RKO (cell line): ENCODE results near the gene NCMAP.

Experiments
- DNase-seq: peaks from one replicate; pipeline ENCODE4 v3.0.0-alpha.2; 2016; ENCODE audit warnings: low spot score

NCMAP gene

DNA sequence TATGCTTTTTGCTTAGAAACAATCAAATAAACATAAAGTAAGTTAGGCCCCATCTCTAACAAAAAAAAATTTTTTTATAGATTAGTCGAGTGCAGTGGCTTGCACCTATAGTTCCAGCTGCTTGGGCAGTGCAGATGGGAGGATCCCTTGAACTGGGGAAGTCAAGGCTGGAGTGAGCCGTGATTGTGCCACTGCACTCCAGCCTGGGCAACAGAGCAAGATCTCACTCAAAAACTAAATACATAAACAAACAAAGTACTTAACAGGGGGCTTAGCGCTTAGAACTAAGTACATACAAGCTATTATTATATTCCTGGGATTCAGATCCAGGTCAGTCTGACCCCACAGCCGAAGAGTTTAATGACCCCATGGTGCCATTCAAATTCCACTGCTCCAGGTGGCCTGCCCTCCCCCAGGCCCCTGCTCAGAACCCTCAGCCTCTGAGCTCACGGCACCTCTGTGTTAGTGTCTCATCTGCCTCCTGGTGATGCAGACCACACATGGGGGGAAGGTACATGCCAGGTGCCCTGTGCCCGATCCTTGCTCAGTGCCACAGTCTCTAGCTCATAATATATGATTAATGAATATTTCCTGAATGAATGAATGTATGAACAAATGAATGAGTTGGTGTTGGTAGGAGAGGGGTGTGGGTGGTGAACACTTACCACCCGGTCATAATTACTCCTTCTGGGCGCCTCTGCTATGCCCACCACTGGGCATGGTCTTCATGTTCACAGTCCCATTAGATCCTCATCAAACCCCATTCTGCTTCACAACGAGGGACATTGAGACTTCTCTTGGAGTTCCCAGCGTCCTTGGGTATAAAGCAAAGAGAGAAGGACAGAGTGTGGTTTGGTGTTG is 14.6 kb downstream of the NCMAP start:
- no peak for DNase-seq

DNA sequence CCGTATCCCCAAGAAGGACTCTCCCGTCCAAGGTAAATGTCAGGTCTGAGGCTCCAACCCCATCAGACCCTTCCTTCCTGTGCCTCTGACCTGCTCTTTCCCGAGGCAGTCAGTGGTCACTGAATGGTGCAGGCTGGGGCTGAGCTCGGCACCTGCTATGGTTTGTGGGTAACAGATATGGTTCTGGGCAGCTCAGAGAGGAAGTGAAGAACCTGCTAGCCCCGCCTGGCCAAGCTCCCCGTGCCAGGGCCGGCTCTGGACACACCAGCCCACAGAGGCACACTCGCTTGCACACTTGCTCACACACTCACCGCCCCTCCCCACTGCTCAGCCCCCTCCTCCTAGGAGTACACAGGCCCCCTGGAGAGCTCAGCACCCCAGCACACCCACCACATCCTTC is 16.4 kb downstream of the NCMAP start:
- no peak for DNase-seq

DNA sequence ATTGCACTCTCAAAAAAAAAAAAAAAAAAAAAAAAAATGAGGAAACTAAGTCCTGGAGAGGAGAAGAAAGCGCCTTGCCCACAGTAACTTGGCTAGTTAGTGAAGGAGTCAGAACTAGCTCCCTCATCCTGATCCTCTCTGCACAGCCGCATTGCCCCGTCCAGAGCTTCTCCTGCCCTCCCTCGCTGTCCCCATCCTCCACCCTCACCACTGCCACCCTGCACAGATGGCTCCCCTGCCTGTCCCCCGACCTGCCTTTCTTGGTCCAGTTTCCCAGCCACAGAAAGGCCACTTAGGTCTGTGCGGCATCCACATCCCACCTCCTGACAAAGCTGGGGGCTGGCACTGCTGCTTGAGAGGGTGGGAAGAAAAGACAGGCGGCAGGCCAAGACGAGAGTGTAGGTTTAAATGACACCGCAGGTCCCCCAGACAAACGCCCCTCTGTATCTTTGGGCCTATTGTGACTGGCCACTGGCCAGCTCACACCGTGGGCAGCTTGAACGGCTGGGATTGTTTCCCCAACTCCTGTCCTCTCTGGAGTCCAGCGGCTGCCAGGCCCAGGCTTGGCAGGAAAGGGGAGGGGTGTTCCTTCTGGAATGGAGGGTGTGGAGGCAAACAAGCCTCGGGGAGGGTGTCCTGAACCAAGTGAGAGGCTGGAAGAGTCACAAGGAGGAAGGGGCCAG is 20.2 kb downstream of the NCMAP start:
- no peak for DNase-seq

DNA sequence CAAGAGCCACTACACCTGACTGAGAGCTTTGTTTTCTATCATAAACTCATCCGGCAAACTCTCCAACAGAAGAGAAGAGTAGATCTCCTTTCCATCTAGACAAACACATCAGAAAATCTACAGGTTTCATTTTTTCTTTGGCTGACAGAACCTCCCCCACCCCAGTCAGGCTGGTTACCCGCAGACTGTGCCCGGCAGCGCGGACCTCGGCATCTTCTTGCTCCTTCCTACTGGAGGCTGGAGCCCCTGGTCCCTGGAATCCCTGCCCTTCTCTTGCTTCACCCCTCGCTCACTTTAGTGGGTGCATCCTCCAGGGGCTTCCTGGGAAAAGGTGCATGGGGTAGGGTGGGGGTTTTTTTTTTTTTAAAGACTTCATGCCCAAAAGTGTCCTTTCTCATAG is 23.0 kb downstream of the NCMAP start:
- DNase-seq = no peak

DNA sequence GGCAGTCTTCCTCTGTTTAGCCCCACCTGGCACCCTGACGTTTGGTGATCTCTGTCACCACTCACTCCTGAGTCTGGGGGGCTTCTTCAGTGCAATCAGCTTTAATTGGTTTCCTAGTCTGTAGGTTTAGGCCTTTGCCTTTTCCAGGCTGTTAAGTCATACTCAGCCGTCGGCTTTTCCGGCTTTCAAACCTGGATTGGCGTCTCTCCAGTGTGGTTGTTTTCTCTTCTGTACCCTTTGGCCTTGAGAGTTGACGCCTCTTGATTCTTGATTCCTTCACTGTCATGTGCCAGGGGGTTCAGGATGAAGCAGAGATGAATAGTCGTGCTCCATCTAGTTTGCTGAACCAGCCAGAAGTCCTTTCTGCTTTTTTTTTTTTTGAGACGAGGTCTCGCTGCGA is 24.9 kb downstream of the NCMAP start:
- DNase-seq = no peak

DNA sequence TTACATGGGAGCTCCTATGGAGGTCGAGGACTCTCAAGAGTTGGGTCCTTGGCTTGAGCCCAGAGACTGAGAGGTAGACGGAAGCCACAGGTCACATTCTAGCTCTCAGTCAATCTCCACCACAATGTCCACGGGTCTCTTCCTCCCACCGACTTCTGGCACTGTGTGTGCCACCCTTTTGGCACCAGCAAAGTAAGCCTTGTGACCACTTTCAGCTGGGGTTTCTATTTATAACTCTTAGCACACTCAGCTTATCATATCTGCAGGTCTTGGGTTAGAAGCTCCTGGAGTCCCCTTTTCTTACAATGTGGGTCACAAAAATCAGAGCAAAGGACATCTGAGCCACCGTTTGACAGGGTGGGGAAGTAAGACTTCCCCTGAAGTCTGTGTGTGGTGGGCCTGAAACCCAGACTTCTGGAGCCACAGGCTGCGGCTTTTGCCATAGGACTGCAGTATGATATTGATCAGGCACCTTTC is 28.3 kb downstream of the NCMAP start:
- DNase-seq = no peak

DNA sequence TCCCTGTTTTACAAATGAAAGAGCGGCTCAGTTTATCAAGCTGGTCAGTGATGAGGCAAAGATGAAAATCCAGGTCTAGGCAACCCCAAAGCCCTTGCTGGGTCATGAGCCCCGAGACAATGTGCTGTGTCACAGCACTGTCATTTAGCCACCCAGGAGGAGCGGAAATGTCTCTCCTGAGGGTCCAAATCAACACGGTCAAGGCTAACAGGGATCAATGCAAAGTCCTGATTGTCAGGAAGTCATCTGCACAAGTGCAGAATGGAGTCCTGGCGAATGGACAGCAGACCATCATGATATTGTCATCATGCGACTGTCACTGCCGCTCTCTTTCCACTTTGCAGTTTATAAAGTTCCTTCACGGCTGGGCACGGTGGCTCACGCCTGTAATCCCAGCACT is 30.2 kb downstream of the NCMAP start:
- no peak for DNase-seq

DNA sequence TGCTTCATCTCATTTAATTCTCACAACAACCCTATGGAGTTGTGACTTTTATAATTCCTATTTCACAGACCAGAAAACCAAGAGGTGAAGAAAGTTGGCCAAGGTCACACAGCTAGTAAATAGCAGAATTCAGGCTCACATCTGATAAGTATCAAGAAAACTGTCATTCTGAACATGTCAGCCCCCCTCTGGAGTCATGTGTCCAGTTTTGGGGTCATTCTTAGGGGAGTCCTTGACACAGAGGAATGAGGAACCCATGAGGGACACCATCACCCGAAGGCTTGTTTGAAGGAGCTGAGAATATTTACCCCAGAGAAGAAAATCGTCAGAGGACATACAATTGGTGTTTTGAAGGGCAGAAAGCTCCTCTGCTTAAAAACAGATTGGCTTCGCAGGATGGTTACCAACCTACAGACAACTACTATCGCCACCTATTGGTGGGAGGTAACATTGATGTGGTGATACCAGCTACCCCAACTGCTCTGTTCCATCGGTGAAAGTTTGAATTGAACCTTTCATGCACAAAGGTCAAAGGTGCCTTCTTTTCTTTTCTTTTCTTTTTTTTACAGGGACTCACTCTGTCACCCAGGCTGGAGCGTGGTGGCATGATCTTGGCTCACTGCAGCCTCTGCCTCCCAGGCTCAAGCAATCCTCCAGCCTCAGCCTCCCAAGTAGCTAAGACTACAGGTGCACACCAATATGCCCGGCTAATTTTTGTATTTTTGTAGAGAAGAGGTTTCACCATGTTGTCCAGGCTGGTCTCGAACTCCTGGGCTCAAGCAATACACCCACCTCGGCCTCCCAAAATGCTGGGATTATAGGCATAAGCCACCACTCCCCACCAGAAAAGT is 31.3 kb downstream of the NCMAP start:
- DNase-seq = peak; percentile 72

DNA sequence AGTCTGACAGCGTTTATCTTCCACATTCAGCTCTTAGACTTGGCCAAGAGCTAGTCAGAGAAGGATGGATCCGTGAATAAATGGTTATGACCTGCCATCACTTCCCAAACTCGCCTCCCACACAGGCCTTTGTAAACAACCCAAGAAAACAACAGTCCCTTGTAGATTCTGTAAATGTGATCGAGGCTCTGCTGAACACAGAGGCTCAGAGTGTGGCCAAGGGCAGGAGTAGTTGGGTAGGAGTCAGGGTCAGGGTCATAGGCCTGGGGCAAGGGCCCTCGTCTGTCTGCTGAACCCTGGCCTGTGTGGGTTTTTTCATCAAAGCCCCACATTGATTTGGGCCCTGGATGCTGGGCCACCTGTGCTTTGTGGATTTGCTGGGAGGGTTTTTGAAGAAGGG is 32.7 kb downstream of the NCMAP start:
- DNase-seq = no peak

DNA sequence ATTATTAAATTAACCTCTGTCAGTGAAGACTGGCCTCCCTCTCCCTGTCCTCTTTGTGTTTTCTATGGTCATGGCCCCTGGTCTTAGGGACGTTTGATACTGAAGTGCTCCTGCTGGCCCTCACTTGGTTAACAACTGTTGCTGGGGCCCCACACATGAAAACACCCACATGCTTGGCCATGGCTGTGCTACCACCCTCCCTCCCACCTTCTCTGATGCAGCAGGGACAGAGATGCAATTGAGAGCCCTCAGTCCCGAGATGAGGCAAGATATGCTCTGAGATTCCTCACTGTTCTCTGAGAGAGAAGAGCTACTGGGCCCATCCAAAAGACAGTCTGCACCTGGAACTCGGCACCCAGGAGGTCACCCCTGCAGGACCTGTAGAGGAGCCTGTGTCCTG is 33.3 kb downstream of the NCMAP start:
- DNase-seq = no peak

DNA sequence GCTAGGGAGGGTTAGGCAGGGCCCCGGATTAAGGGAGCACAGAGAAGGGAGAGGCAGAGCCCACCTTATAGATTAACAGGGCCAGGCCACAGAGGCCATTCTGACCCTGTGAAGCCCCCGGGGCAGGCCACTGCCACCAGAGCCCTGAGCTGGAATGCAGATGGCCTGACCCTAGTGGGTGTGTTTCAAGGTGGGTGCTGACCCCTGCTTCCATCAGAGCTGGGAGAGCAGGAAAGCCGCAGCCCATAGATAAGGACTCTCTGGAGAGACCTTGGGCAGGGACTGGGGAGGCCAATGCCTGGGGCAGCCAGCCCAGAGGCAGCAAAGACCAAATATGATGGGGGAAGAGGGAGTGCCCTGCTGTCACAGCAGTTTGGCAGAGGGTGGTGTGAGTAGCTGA is 35.9 kb downstream of the NCMAP start:
- no peak for DNase-seq

DNA sequence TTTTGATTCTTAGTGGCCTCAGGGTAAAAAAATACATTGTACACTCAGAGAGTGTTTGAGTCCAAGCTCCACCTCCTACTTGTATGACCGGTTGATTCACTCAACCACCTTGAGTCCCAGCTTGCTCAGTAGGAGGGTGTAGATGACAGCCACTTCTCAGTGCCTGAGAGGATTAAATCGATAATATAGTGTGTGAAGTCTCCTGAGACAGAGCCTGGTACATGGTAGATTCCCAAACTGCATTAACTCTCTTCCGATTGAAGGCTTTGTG is 38.4 kb downstream of the NCMAP start:
- DNase-seq = no peak

DNA sequence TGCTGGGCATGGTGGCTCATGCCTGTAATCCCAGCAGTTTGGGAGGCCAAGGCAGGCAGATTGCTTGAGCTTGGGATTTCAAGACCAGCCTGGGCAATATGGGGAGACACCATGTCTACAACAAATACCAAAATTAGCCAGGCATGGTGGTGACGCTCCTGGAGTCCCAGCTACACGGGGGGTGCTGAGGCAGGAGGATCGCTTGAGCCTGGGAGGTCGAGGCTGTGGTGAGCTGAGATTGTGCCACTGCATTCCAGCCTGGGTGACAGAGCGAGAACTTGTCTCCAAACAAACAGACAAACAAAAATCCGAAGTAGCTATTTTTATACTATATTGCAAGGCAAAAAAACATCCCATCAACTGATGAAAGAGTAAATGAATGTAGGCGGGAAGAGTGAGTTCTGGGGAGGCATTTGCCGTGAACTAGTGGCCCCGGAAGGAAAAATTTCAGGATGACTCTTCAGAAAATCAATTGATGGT is 40.6 kb downstream of the NCMAP start:
- no peak for DNase-seq

DNA sequence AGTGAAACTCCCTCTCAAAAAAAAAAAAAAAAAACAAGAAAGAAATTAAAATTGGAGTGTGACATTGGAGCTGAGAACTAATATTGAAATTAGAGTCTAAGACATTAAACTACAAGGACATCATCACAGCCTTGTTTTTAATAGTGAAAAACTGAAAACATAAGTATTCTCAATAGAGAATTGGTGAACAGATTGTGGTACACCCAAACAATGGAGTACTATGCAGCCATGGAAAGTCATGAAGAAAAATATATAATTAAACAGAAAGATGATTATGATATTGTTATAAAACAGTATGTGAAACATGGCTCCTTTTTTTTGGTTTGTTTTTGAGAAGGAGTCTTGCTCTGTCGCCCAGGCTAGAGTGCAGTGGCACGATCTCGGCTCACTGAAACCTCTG is 43.4 kb downstream of the NCMAP start:
- DNase-seq = no peak

DNA sequence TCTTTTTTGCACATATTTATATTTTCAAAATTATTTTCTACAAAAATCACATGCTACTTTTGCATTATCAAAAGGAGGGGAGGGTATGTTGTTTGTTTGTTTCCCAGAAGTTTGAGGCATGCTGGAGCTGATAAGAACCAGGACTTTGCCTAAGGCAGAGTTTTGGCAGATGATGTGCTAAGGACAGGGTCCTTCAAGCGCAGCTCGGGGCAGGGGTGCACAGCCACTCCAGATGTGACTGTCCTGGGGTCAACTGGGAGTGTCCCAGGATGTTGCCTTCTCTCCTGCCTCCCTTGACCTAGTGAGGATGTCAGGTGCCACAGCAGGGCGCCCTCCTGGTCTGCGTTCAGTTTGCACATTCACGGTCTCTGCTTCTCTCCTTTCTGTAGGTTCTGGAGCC is 44.7 kb downstream of the NCMAP start:
- DNase-seq = no peak

DNA sequence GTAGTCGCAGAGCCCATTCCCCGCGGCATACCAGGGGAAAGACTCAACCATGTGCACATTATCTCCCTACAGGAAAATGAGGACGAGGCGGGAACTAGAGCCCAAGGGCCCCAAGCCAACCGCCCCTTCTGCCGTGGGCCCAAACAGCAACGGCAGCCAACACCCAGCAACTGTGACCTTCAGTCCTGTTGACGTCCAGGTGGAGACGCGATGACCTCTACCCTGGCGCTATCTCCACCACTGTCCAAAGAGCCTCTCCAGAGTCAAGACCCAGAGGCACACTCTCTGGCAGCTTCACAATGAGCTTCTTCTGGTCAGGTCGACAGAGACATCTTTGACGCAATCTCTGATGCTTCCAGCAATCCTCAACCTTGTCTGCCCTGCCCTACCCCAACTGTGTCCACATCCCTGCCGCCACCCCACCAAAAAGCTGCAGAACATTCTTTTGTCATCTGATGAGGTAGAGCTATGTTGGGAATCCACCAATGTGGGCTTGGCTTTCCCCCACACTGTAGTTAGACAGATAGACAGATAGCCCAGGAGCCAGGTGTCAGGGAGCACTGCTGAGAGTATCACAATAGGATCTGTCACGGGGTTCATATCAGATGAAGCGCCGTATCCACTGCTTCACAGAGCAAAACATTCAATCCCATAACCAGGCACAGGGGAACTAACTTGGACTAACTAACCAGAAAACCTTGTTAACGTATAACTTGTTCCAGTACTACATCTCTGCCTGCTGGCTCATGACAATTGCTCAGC is 49.8 kb downstream of the NCMAP start:
- DNase-seq = no peak

DNA sequence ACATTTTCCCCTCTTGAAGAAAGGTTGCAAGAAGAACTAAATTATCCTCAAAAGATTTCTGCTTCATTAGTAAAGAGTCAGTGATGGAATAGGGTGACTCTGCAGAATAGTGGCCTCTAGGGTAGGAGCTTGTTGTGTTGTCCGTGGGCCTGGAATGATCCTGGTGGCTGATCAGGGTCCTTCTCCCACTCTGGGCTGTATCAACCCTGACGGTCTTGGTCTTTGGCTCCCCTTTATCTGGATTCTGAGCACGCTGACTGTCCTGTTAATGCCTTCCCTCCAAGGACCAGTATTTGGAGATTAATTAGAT is 50.4 kb downstream of the NCMAP start:
- DNase-seq = no peak

DNA sequence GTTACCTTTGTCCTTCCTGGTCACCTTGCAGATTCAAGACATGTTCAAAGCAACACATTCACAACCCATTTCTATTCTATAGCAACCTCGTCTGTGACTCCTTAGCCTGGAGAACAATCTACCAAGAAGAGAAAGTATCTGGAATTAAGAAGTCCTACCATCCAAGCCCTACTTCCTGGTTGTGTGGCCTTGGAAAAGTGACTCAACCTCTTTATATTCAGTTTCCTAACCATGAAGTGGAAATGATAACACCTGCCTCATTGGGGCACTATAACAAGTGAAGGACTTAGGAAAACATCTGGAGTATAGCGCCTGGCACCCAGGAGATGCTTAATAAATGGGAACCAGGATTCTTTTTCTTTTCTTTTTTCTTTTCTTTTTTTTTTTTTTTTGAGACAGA is 50.7 kb downstream of the NCMAP start:
- peak; percentile 11 for DNase-seq

DNA sequence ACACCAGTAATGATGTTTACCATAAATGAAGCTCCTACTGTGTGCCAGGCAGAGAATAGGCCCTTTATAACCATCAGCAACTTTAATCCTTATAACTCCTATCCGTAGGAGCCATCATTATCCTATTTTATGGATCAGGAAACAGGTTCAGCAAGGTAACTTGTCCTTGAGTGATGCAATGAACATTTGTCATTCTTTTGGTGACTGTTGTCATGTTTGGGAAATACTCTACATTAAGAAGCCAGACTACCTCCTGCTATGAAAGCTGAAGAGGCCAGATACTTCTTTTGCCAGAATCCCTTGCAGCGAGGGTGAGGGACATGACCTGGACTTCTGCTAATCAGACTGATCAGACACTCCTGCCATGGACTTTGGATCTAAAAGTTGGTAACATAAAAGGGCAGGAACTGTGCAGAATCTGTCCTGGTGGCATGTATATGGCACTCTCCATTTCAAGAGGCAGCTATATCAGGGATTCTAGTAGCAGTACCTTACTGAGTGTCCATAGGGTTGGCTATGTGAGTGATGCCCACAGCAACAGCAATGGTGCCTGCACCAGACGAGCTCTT is 54.1 kb downstream of the NCMAP start:
- no peak for DNase-seq

DNA sequence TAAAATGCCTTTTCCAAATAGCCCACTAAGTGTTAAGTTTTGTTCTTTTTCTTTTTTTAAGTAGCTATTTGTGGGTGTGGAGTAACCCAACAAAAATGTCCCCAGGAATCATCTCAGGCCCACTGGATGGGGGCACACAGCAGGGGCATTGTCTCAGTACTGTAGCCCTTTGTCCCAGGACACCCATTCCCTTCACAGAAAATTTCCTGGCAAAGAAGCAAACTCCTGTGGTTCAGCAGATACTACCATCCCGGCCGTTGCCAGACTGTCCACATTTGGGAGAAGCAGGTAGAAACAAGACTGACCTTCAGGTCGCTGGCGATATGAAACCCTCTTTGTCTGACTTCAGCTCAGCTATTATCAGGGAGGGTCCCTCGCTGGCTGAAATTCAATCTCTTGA is 63.5 kb downstream of the NCMAP start:
- DNase-seq = no peak

DNA sequence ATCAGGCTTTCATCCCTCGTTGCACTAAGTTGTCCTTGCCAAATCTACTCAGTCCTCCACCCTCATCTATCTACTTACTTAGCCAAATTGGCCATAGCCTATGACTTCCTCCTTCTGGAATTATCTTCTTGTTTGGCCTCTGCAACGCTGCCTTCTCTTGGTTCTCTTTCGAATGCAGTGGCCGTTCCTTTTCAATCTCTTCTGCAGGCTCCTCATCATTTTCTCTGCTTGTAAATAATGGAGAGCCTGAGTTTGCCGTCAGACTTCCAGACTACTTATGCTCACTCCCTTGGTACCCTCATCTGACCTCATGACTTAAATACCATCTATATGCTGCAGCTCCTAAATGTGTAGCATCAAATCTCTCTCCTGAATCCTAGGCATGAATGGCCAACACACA is 64.8 kb downstream of the NCMAP start:
- no peak for DNase-seq

DNA sequence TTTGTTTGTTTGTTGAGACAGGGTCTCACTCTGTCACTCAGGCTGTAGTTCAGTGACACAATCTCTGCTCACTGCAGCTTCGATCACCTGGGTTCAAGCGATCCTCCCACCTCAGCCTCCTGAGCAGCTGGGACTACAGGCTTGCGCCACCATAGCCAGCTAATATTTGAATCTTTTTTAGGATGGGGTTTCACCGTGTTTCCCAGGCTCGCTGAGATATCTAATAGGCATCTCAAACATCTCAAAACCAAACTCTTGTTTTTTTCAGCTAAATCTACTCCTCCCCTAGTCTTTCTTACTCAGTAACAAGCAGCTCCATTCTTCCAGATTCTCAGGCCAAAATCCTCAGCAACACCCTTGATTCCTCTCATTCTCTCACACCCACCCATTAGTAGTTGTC is 65.2 kb downstream of the NCMAP start:
- DNase-seq = no peak
